Liver (tissue), 3 donors: Measurements from ENCODE around the gene CCDC152.

Source experiments
- GABPA ChIP-seq, 2 donors: IDR thresholded peaks in 1 of 2; conservative IDR thresholded peaks in 1 of 2; 2 replicates each; pipeline ENCODE4 v1.6.1; 2016; ENCODE audit warnings: antibody characterized with exemption in 2 of 2, mild to moderate bottlenecking in 1 of 2, moderate library complexity in 1 of 2
- HNF4G ChIP-seq: IDR thresholded peaks from 2 replicates; pipeline ENCODE4 v1.6.1; 2016; ENCODE audit warnings: antibody characterized with exemption
- JUND ChIP-seq, 2 donors: IDR thresholded peaks; 2 replicates each; pipeline ENCODE4 v1.6.1; 2016; ENCODE audit warnings: antibody characterized with exemption in 2 of 2
- NR2F2 ChIP-seq: IDR thresholded peaks from 2 replicates; pipeline ENCODE4 v1.6.1; 2016; ENCODE audit warnings: antibody characterized with exemption
- RAD21 ChIP-seq, 2 donors: IDR thresholded peaks; 2 replicates each; pipeline ENCODE4 v1.6.1; 2016; ENCODE audit warnings: antibody characterized with exemption in 2 of 2, mild to moderate bottlenecking in 2 of 2
- TAF1 ChIP-seq: conservative IDR thresholded peaks from 2 replicates; pipeline ENCODE4 v1.6.1; 2016; ENCODE audit warnings: antibody characterized with exemption, mild to moderate bottlenecking
- YY1 ChIP-seq: IDR thresholded peaks from 2 replicates; pipeline ENCODE4 v1.6.1; 2016; ENCODE audit warnings: antibody characterized with exemption, mild to moderate bottlenecking
- TF ChIP-seq, protein P1 (sequence below): fragments of 150-350 bp; IDR thresholded peaks from 2 replicates; pipeline ENCODE4 v1.5.1; 2017; ENCODE audit warnings: improper control_type of control experiment, low read depth, low read length; ENCODE audit not compliant: missing input control
- TF ChIP-seq, protein P2 (sequence below): IDR thresholded peaks from 2 replicates; pipeline ENCODE4 v1.6.1; 2016; ENCODE audit warnings: antibody characterized with exemption
- TF ChIP-seq, protein P3 (sequence below): IDR thresholded peaks from 2 replicates; pipeline ENCODE4 v1.6.1; 2016; ENCODE audit warnings: antibody characterized with exemption, mild to moderate bottlenecking
- donor health status: healthy.
- donor health status: healthy.

DNA sequence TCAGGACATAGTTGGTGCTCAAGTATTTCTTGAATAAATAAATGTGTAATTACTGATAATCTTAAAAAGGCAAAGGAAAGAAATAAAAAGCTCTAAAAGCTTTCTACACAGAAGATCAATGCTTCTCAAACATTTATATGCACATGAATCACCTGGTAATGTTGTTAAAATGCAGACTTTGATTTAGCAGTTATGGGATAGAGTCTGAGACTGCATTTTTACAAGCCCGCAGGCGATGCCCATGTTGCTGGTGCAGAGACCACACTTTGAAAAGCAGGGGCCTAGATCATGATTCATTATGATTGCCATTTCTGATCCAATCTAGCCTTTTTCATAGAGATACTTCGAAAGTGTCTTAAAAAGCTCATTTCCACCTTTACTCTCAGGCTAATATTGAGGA, 3.5 kb upstream of the CCDC152 start:
- TF ChIP-seq, protein P1, sequence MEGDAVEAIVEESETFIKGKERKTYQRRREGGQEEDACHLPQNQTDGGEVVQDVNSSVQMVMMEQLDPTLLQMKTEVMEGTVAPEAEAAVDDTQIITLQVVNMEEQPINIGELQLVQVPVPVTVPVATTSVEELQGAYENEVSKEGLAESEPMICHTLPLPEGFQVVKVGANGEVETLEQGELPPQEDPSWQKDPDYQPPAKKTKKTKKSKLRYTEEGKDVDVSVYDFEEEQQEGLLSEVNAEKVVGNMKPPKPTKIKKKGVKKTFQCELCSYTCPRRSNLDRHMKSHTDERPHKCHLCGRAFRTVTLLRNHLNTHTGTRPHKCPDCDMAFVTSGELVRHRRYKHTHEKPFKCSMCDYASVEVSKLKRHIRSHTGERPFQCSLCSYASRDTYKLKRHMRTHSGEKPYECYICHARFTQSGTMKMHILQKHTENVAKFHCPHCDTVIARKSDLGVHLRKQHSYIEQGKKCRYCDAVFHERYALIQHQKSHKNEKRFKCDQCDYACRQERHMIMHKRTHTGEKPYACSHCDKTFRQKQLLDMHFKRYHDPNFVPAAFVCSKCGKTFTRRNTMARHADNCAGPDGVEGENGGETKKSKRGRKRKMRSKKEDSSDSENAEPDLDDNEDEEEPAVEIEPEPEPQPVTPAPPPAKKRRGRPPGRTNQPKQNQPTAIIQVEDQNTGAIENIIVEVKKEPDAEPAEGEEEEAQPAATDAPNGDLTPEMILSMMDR = no peak
- no peak for TF ChIP-seq NR2F2
- no peak for TF ChIP-seq RAD21 (IDR thresholded peaks at IDR 0.05)
- no peak for TF ChIP-seq TAF1
- TF ChIP-seq, protein P2, sequence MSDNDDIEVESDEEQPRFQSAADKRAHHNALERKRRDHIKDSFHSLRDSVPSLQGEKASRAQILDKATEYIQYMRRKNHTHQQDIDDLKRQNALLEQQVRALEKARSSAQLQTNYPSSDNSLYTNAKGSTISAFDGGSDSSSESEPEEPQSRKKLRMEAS = no peak
- TF ChIP-seq GABPA (IDR thresholded peaks at IDR 0.05 in 1 of 2, conservative IDR thresholded peaks at IDR 0.05 in 1 of 2) = no peak
- no peak for TF ChIP-seq YY1
- TF ChIP-seq JUND (IDR thresholded peaks at IDR 0.05) = no peak
- TF ChIP-seq, protein P3, sequence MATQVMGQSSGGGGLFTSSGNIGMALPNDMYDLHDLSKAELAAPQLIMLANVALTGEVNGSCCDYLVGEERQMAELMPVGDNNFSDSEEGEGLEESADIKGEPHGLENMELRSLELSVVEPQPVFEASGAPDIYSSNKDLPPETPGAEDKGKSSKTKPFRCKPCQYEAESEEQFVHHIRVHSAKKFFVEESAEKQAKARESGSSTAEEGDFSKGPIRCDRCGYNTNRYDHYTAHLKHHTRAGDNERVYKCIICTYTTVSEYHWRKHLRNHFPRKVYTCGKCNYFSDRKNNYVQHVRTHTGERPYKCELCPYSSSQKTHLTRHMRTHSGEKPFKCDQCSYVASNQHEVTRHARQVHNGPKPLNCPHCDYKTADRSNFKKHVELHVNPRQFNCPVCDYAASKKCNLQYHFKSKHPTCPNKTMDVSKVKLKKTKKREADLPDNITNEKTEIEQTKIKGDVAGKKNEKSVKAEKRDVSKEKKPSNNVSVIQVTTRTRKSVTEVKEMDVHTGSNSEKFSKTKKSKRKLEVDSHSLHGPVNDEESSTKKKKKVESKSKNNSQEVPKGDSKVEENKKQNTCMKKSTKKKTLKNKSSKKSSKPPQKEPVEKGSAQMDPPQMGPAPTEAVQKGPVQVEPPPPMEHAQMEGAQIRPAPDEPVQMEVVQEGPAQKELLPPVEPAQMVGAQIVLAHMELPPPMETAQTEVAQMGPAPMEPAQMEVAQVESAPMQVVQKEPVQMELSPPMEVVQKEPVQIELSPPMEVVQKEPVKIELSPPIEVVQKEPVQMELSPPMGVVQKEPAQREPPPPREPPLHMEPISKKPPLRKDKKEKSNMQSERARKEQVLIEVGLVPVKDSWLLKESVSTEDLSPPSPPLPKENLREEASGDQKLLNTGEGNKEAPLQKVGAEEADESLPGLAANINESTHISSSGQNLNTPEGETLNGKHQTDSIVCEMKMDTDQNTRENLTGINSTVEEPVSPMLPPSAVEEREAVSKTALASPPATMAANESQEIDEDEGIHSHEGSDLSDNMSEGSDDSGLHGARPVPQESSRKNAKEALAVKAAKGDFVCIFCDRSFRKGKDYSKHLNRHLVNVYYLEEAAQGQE = no peak
- TF ChIP-seq HNF4G = no peak
